ENCODE measurements around the gene THSD7B. TPM values are rescaled to one million over a fixed set of nuclear protein-coding genes. Genes with fewer than 3 reads are reported as not detected.

THSD7B gene
- total RNA-seq, 2 experiments from 2014 or later, result not detected

DNA sequence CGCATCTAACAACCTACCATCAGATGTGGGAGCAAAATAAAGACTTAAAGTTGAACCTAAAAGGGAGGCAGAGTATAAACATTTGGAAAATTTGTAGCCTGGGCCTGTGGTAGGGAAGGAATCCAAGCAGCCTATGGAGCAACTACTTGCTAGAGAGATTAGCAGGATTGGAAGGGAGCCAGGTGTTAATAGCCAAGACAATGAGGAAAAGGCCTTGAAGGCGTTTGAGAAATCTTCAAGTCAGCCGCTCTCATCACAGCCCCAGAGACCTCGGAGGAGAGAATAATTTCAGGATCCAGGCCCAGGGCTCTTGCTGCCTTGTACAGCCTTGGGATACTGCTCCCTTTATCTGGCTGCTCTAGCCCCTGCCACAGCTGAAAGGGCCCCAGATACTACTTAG lies 219.7 kb downstream of the THSD7B start:
- Mint-ChIP-seq H3K9me3 (no peaks in the 10 kb centered on the region), H3K36me3 (ENCODE audit: low read depth) (no peaks in the 10 kb centered on the region), H3K4me1 (ENCODE audit: low read depth) (no peaks in the 10 kb centered on the region), H3K27me3 (ENCODE audit: low read depth) (no peaks in the 10 kb centered on the region), H3K27ac (no peak overlapping the region), H3K4me3 (no peak overlapping the region)
- DNase-seq, result no peak
- CTCF ChIA-PET, result no interaction called here
- intact Hi-C loops (cut with micrococcal nuclease), result no loop called here

GRCh38 chr2:136986605-136987221 lies 221.4 kb downstream of the THSD7B start:
- Mint-ChIP-seq H3K36me3 (ENCODE audit: low read depth) (no peaks in the 10 kb centered on the region), H3K9me3 (no peaks in the 10 kb centered on the region), H3K27me3 (ENCODE audit: low read depth) (no peaks in the 10 kb centered on the region), H3K4me1 (ENCODE audit: low read depth) (no peaks in the 10 kb centered on the region), H3K27ac (no peak overlapping the region), H3K4me3 (no peak overlapping the region)
- CTCF ChIA-PET, result no interaction called here
- DNase-seq, result no peak
- intact Hi-C loops (cut with micrococcal nuclease), result no loop called here

DNA sequence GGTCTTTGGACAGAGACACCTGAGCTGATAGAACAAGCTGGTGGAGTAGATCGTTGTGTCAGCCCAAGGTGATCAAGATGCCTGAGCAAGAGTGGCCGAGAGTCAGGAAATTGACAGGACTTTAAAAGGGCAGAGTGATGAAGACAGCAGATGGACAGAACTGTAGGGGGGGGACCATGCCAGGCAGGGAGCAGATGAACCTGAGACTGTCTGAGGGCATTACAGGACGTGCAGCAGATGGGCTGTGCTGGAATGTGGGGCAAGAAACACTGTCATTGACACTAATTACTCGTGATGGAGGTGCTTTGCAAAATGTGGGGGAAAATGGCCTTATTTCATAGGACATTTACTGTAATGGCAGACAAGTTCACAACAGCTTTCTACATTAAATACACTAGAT lies 225.0 kb downstream of the THSD7B start:
- no peak overlapping the region for H3K27ac Mint-ChIP-seq
- intact Hi-C loops (cut with micrococcal nuclease), result no loop called here
- H3K4me3 Mint-ChIP-seq, result no peak overlapping the region
- no peaks in the 10 kb centered on the region for H3K27me3 Mint-ChIP-seq (ENCODE audit: low read depth)
- DNase-seq, result no peak
- no peaks in the 10 kb centered on the region for H3K9me3 Mint-ChIP-seq
- no peaks in the 10 kb centered on the region for H3K36me3 Mint-ChIP-seq (ENCODE audit: low read depth)
- CTCF ChIA-PET, result no interaction called here
- H3K4me1 Mint-ChIP-seq (ENCODE audit: low read depth), result no peaks in the 10 kb centered on the region

DNA sequence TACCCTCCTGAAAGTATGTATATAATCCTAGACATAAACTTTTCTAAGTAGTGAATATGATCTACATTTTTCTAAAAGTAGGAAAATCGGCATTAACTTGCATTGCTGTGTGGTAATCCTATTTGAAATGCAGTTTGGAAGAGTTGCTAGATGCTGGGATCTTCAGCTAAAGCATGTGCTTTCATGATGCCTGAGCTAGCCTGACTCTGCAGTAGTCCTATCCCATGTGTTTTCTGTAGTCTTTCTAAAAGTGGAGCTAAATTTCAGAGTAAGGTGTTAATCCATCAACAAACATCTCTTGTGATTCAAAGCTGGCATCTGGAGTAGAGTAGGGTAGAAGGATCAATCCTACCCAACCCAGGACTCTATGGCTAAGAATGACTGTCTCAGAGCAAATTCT lies 229.4 kb downstream of the THSD7B start:
- CTCF ChIA-PET, result no interaction called here
- Mint-ChIP-seq H3K4me1 (ENCODE audit: low read depth) (no peaks in the 10 kb centered on the region), H3K4me3 (no peak overlapping the region), H3K36me3 (ENCODE audit: low read depth) (no peaks in the 10 kb centered on the region), H3K27me3 (ENCODE audit: low read depth) (no peaks in the 10 kb centered on the region), H3K27ac (no peak overlapping the region), H3K9me3 (no peaks in the 10 kb centered on the region)
- no peak for DNase-seq
- intact Hi-C loops (cut with micrococcal nuclease), result no loop called here

GRCh38 chr2:136997557-136997956 lies 232.2 kb downstream of the THSD7B start:
- H3K36me3 Mint-ChIP-seq (ENCODE audit: low read depth), result no peaks in the 10 kb centered on the region
- H3K4me3 Mint-ChIP-seq, result no peak overlapping the region
- H3K4me1 Mint-ChIP-seq (ENCODE audit: low read depth), result no peaks in the 10 kb centered on the region
- no peak overlapping the region for H3K27ac Mint-ChIP-seq
- intact Hi-C loops (cut with micrococcal nuclease), result no loop called here
- CTCF ChIA-PET, result no interaction called here
- no peaks in the 10 kb centered on the region for H3K9me3 Mint-ChIP-seq
- DNase-seq, result no peak
- no peaks in the 10 kb centered on the region for H3K27me3 Mint-ChIP-seq (ENCODE audit: low read depth)

DNA sequence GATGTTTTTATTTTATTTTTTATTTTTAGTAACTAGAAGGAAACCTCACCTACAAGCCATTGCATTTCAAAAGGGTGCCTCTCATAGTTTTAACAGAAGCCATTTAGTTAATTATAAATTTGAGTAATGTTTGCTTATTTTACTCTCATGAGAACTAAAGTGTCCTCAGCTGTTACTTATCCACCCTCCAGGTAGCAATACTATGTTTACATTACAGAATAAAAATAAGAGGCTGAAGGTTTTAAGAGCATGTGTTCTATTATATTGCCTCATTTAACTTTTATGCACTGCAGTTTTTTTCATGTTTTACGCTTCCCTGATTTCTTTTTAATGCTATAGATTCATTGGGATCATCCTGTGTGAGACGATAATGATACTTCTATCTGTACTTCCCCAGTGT lies 235.5 kb downstream of the THSD7B start:
- H3K27ac Mint-ChIP-seq, result no peak overlapping the region
- H3K4me3 Mint-ChIP-seq, result no peak overlapping the region
- no peaks in the 10 kb centered on the region for H3K9me3 Mint-ChIP-seq
- no peaks in the 10 kb centered on the region for H3K4me1 Mint-ChIP-seq (ENCODE audit: low read depth)
- DNase-seq, result no peak
- CTCF ChIA-PET, result no interaction called here
- H3K36me3 Mint-ChIP-seq (ENCODE audit: low read depth), result no peaks in the 10 kb centered on the region
- intact Hi-C loops (cut with micrococcal nuclease), result no loop called here
- H3K27me3 Mint-ChIP-seq (ENCODE audit: low read depth), result no peaks in the 10 kb centered on the region

GRCh38 chr2:137002896-137003295 lies 237.6 kb downstream of the THSD7B start:
- Mint-ChIP-seq H3K9me3 (no peaks in the 10 kb centered on the region), H3K27me3 (ENCODE audit: low read depth) (no peaks in the 10 kb centered on the region), H3K36me3 (ENCODE audit: low read depth) (no peaks in the 10 kb centered on the region), H3K4me1 (ENCODE audit: low read depth) (no peaks in the 10 kb centered on the region), H3K27ac (no peak overlapping the region), H3K4me3 (no peak overlapping the region)
- CTCF ChIA-PET, result no interaction called here
- DNase-seq, result no peak
- intact Hi-C loops (cut with micrococcal nuclease), result no loop called here

DNA sequence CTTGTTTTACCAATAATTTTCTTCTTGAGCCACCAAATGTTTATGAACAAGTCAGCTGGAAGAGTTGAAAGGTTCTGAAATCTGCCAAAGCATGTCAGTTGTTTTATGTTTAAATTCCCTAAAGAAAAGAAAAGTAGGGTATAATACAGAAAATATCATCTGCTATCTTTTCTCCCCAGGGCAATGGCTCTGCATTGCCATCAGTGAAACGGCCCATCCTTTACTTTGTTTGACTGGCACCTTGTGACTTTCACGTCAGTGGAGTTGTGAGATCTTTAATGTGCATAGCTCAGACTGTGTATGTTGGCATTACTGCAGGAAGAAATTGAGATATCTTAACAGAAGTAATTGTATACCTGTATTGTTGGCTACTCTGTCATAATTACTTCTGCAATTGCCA lies 239.9 kb downstream of the THSD7B start:
- no peaks in the 10 kb centered on the region for H3K36me3 Mint-ChIP-seq (ENCODE audit: low read depth)
- H3K9me3 Mint-ChIP-seq, result no peaks in the 10 kb centered on the region
- H3K4me3 Mint-ChIP-seq, result no peak overlapping the region
- H3K4me1 Mint-ChIP-seq (ENCODE audit: low read depth), result no peaks in the 10 kb centered on the region
- no peak for DNase-seq
- CTCF ChIA-PET, result no interaction called here
- no peaks in the 10 kb centered on the region for H3K27me3 Mint-ChIP-seq (ENCODE audit: low read depth)
- intact Hi-C loops (cut with micrococcal nuclease), result no loop called here
- H3K27ac Mint-ChIP-seq, result no peak overlapping the region

DNA sequence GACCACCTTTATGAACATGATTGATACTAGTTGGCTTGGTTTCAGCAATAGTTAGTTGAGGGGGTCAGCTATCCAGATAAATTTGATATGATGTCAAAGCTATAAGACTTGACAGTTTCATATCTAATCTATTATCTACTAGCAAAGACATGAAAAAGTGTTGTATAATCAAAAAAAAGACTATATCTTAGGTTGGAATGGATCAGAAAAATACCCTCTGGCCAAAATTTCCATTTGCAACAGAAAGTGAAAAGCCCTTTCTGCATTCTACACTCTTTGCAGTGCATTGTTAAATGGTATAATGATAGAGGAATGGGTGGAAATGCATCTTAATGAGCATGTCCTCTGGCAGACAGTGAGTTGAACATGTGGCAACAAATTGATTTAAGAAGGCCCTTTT lies 242.6 kb downstream of the THSD7B start:
- no peak for DNase-seq
- Mint-ChIP-seq H3K27ac (no peak overlapping the region), H3K27me3 (ENCODE audit: low read depth) (no peaks in the 10 kb centered on the region), H3K4me1 (ENCODE audit: low read depth) (no peaks in the 10 kb centered on the region), H3K36me3 (ENCODE audit: low read depth) (no peaks in the 10 kb centered on the region), H3K9me3 (no peaks in the 10 kb centered on the region), H3K4me3 (no peak overlapping the region)
- intact Hi-C loops (cut with micrococcal nuclease), result no loop called here
- CTCF ChIA-PET, result no interaction called here

- no peak for DNase-seq
- no peak overlapping the region for H3K4me3 Mint-ChIP-seq
- H3K36me3 Mint-ChIP-seq (ENCODE audit: low read depth), result no peaks in the 10 kb centered on the region
- intact Hi-C loops (cut with micrococcal nuclease), result no loop called here
- H3K9me3 Mint-ChIP-seq, result no peaks in the 10 kb centered on the region
- no peak overlapping the region for H3K27ac Mint-ChIP-seq
- CTCF ChIA-PET, result no interaction called here
- H3K4me1 Mint-ChIP-seq (ENCODE audit: low read depth), result no peaks in the 10 kb centered on the region
- peaks cover 2% of the 10 kb centered on the region for H3K27me3 Mint-ChIP-seq (ENCODE audit: low read depth)
These were observed 244.6 kb downstream of the THSD7B start for GRCh38 chr2:137009953-137010352.

DNA sequence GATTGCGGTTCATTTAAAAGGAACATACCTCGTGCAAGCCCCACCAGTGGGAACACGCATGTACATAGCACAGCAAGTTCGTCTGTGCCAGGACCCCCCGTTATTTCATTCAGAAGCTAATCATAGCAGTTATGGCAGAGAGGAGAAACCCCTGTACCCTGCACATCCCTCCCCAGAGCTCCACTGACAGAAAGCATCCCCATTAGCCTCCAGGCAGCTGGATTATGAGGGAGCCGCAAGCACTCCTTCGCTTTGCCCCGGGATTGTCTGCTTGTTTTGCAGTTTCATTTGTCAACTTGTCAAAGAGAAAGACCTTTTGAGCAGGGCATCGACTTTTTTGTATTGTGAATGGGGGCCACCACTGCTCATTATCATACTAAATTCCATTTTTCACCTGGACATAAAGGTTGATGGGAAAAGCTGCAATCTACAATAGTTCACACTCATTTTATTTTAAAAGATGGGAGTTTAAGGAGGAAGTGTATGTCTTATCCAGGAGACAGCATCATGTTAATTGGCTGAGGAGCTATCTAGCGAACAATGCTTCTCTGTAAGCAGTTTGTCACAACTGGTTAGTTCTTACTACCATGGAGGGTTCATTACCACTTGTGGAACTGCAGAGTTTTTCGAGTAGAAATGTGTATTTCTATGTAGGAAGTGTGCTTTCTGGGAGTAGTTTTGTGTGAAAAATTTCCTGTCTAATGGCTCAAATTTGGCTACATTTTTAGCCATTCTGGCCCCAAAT lies 255.3 kb downstream of the THSD7B start:
- Mint-ChIP-seq H3K4me1 (ENCODE audit: low read depth) (no peaks in the 10 kb centered on the region), H3K27me3 (ENCODE audit: low read depth) (no peaks in the 10 kb centered on the region), H3K4me3 (no peak overlapping the region), H3K36me3 (ENCODE audit: low read depth) (no peaks in the 10 kb centered on the region), H3K9me3 (no peaks in the 10 kb centered on the region), H3K27ac (no peak overlapping the region)
- no peak for DNase-seq
- intact Hi-C loops (cut with micrococcal nuclease), result no loop called here
- CTCF ChIA-PET, result no interaction called here

DNA sequence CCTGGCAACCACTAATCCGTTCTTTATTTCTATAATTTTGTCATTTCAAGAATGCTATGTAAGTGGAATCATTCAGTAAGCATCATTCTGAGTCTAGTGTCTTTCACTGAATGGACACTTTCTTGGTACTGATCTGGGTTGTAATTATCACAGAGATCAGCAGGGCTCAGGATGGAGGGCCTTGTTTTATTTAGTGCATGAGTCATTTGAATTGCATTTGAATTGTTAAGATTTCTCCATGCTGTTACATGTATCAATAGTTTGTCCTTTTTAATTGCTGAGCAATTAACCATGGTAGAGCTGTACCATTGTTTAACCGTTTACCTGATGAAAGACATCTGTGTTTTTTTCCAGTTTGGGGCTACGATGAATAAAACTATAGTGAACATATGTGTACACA lies 256.4 kb downstream of the THSD7B start:
- Mint-ChIP-seq H3K27ac (no peak overlapping the region), H3K27me3 (ENCODE audit: low read depth) (no peaks in the 10 kb centered on the region), H3K4me1 (ENCODE audit: low read depth) (no peaks in the 10 kb centered on the region), H3K36me3 (ENCODE audit: low read depth) (no peaks in the 10 kb centered on the region), H3K4me3 (no peak overlapping the region), H3K9me3 (no peaks in the 10 kb centered on the region)
- CTCF ChIA-PET, result no interaction called here
- no peak for DNase-seq
- intact Hi-C loops (cut with micrococcal nuclease), result no loop called here

GRCh38 chr2:137023205-137023604 lies 257.9 kb downstream of the THSD7B start:
- DNase-seq, result no peak
- Mint-ChIP-seq H3K27ac (no peak overlapping the region), H3K4me3 (no peak overlapping the region), H3K4me1 (ENCODE audit: low read depth) (no peaks in the 10 kb centered on the region), H3K27me3 (ENCODE audit: low read depth) (no peaks in the 10 kb centered on the region), H3K9me3 (no peaks in the 10 kb centered on the region), H3K36me3 (ENCODE audit: low read depth) (no peaks in the 10 kb centered on the region)
- CTCF ChIA-PET, result no interaction called here
- intact Hi-C loops (cut with micrococcal nuclease), result no loop called here

Data from activated naive CD4-positive, alpha-beta T cell treated with anti-CD3 and anti-CD28 coated beads for 36 hours (primary cell).